ENCODE results near the gene LYSMD4. TPM values are rescaled to one million over a fixed set of nuclear protein-coding genes. Genes with fewer than 3 reads are reported as not detected.

Gene LYSMD4
- total RNA-seq, 3 donors from 2014 or later (not counting 1 experiment from before 2014, with no cell fraction given) = 5.0 to 9.1 (median 7.2) TPM

- Histone ChIP-seq H3K9me3 (ENCODE audit: control insufficient read depth, insufficient read depth, low read length) (no peaks in the 10 kb centered on the region), H3K4me3 (ENCODE audit: low read length) (no peak overlapping the region), H3K4me1 (ENCODE audit: control insufficient read depth, insufficient read depth, low read length) (peaks cover 4% of the 10 kb centered on the region), H3K27ac (ENCODE audit: low read length) (no peak overlapping the region), H3K36me3 (ENCODE audit: control insufficient read depth, insufficient read depth, low read length) (peaks cover 2% of the 10 kb centered on the region), H3K27me3 (ENCODE audit: control insufficient read depth, insufficient read depth, low read length) (no peaks in the 10 kb centered on the region)
- Mint-ChIP-seq H3K27me3 (ENCODE audit: low read depth in 2 of 2) (no peaks in the 10 kb centered on the region), H3K27ac (no peak overlapping the region), H3K36me3 (no peaks in the 10 kb centered on the region), H3K9me3 (peaks cover 0 to 4% of the 10 kb centered on the region in 2 donors), H3K4me1 (peaks cover 4 to 5% of the 10 kb centered on the region in 2 donors), H3K4me3 (no peak overlapping the region)
- WGBS (ENCODE audit: insufficient coverage) = 93% methylated on average over 1 of the region's 1 CpG
- no peak for ATAC-seq
- intact Hi-C loops (cut with micrococcal nuclease) = no loop called here
- TF ChIP-seq CTCF (IDR thresholded peaks at IDR 0.05) = no peak
- no peak for DNase-seq
Measured at GRCh38 chr15:99727330-99727729, 5.9 kb downstream of the LYSMD4 start.

GRCh38 chr15:99726333-99726732 lies 6.9 kb downstream of the LYSMD4 start:
- no peak for TF ChIP-seq CTCF (IDR thresholded peaks at IDR 0.05)
- intact Hi-C loops (cut with micrococcal nuclease) = no loop called here
- H3K4me1 ChIP-seq (ENCODE audit: control insufficient read depth, insufficient read depth, low read length) = peaks cover under 1% of the 10 kb centered on the region
- no peak for DNase-seq
- H3K27me3 ChIP-seq (ENCODE audit: control insufficient read depth, insufficient read depth, low read length) = no peaks in the 10 kb centered on the region
- WGBS (ENCODE audit: insufficient coverage) = 93% methylated on average over 7 of the region's 7 CpGs
- Mint-ChIP-seq H3K9me3 (peaks cover 0 to 4% of the 10 kb centered on the region in 2 donors), H3K36me3 (no peaks in the 10 kb centered on the region), H3K4me1 (peaks cover 4% of the 10 kb centered on the region in 2 donors), H3K27ac (no peak overlapping the region), H3K4me3 (no peak overlapping the region), H3K27me3 (ENCODE audit: low read depth in 2 of 2) (no peaks in the 10 kb centered on the region)
- peaks cover 2% of the 10 kb centered on the region for H3K36me3 ChIP-seq (ENCODE audit: control insufficient read depth, insufficient read depth, low read length)
- no peak for ATAC-seq
- H3K4me3 ChIP-seq (ENCODE audit: low read length) = no peak overlapping the region
- no peak overlapping the region for H3K27ac ChIP-seq (ENCODE audit: low read length)
- H3K9me3 ChIP-seq (ENCODE audit: control insufficient read depth, insufficient read depth, low read length) = no peaks in the 10 kb centered on the region

- Histone ChIP-seq H3K4me3 (ENCODE audit: low read length) (no peak overlapping the region), H3K27me3 (ENCODE audit: control insufficient read depth, insufficient read depth, low read length) (no peaks in the 10 kb centered on the region), H3K27ac (ENCODE audit: low read length) (no peak overlapping the region), H3K36me3 (ENCODE audit: control insufficient read depth, insufficient read depth, low read length) (no peaks in the 10 kb centered on the region), H3K4me1 (ENCODE audit: control insufficient read depth, insufficient read depth, low read length) (peaks cover 15% of the 10 kb centered on the region), H3K9me3 (ENCODE audit: control insufficient read depth, insufficient read depth, low read length) (no peaks in the 10 kb centered on the region)
- no peak overlapping the region for H3K27ac Mint-ChIP-seq
- 100% methylated on average over 2 of the region's 3 CpGs for WGBS (ENCODE audit: insufficient coverage)
- ATAC-seq (no peak), DNase-seq (no peak)
- peaks cover 0 to 4% of the 10 kb centered on the region in 2 donors for H3K9me3 Mint-ChIP-seq
- intact Hi-C loops (cut with micrococcal nuclease) = no loop called here
- H3K36me3 Mint-ChIP-seq = no peaks in the 10 kb centered on the region
- TF ChIP-seq CTCF (IDR thresholded peaks at IDR 0.05) = no peak
- H3K4me3 Mint-ChIP-seq = no peak overlapping the region
- peaks cover 26 to 30% of the 10 kb centered on the region in 2 donors for H3K4me1 Mint-ChIP-seq
- no peaks in the 10 kb centered on the region for H3K27me3 Mint-ChIP-seq (ENCODE audit: low read depth in 2 of 2)
Measured at GRCh38 chr15:99722406-99722805, 10.8 kb downstream of the LYSMD4 start.

GRCh38 chr15:99721896-99722295 lies 11.3 kb downstream of the LYSMD4 start:
- no peak overlapping the region for H3K4me3 ChIP-seq (ENCODE audit: low read length)
- WGBS (ENCODE audit: insufficient coverage) = 95% methylated on average over 4 of the region's 4 CpGs
- H3K9me3 Mint-ChIP-seq = peaks cover 0 to 4% of the 10 kb centered on the region in 2 donors
- intact Hi-C loops (cut with micrococcal nuclease) = no loop called here
- ATAC-seq (no peak), DNase-seq (no peak)
- no peak overlapping the region for H3K27ac ChIP-seq (ENCODE audit: low read length)
- H3K4me1 Mint-ChIP-seq = peaks cover 26 to 30% of the 10 kb centered on the region in 2 donors
- H3K36me3 ChIP-seq (ENCODE audit: control insufficient read depth, insufficient read depth, low read length) = no peaks in the 10 kb centered on the region
- peaks cover 15% of the 10 kb centered on the region for H3K4me1 ChIP-seq (ENCODE audit: control insufficient read depth, insufficient read depth, low read length)
- no peaks in the 10 kb centered on the region for H3K9me3 ChIP-seq (ENCODE audit: control insufficient read depth, insufficient read depth, low read length)
- no peak overlapping the region for H3K27ac Mint-ChIP-seq
- H3K27me3 Mint-ChIP-seq (ENCODE audit: low read depth in 2 of 2) = no peaks in the 10 kb centered on the region
- H3K36me3 Mint-ChIP-seq = no peaks in the 10 kb centered on the region
- H3K4me3 Mint-ChIP-seq = no peak overlapping the region
- no peaks in the 10 kb centered on the region for H3K27me3 ChIP-seq (ENCODE audit: control insufficient read depth, insufficient read depth, low read length)
- no peak for TF ChIP-seq CTCF (IDR thresholded peaks at IDR 0.05)
